OCI-LY7 (cell line): ENCODE results near the gene KRT80.

Source experiments
- CTCF ChIP-seq: fragments of 200-600 bp; sonication (generic); conservative IDR thresholded peaks from 2 replicates; pipeline ENCODE4 v1.5.1; 2014; ENCODE audit warnings: mild to moderate bottlenecking, antibody characterized with exemption, low read length, moderate library complexity, mixed read lengths
- EZH2phosphoT487 ChIP-seq: fragments of 200-600 bp; sonication (generic); IDR thresholded peaks from 2 replicates; pipeline ENCODE4 v1.6.1; 2018; ENCODE audit warnings: low read depth, borderline replicate concordance, mild to moderate bottlenecking, mixed run types, antibody characterized with exemption, low read length, moderate library complexity, mixed read lengths

GRCh38 chr12:52229836-52230343 lies 38.1 kb upstream of the KRT80 start:
- TF ChIP-seq CTCF (no peak), EZH2phosphoT487 (no peak)
